Measurements from ENCODE around the gene RALA. TPM values are rescaled to one million over a fixed set of nuclear protein-coding genes. Genes with fewer than 3 reads are reported as not detected.

Gene RALA
- total and polyA plus RNA-seq, 4 donors: 5.7 to 18.8 (median 9.2) TPM

DNA sequence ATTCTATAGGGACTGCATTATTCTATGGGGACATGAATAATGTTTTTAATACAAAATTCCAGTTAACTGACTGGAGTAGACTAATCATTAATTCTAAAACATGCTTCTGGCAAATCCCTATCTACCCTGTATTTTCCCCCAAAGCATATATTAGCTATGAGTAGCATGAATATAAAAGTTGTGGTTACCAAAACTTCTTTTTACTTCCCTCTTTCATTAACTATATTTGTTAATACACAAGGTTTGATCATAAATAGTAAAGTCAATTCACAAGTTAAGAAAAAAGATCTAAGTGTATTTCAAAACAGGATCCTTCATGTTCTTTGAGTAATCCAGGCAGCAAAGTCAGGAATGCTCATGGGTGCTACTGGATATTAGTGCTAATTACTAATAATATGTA lies 2.9 kb upstream of the RALA start:
- TF ChIP-seq HNF4G (IDR thresholded peaks at IDR 0.05): no peak
- TF ChIP-seq, protein P1, sequence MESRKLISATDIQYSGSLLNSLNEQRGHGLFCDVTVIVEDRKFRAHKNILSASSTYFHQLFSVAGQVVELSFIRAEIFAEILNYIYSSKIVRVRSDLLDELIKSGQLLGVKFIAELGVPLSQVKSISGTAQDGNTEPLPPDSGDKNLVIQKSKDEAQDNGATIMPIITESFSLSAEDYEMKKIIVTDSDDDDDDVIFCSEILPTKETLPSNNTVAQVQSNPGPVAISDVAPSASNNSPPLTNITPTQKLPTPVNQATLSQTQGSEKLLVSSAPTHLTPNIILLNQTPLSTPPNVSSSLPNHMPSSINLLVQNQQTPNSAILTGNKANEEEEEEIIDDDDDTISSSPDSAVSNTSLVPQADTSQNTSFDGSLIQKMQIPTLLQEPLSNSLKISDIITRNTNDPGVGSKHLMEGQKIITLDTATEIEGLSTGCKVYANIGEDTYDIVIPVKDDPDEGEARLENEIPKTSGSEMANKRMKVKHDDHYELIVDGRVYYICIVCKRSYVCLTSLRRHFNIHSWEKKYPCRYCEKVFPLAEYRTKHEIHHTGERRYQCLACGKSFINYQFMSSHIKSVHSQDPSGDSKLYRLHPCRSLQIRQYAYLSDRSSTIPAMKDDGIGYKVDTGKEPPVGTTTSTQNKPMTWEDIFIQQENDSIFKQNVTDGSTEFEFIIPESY (IDR thresholded peaks at IDR 0.05): no peak
- no peak for TF ChIP-seq RXRA (IDR thresholded peaks at IDR 0.05)
- no peak for TF ChIP-seq YY1 (IDR thresholded peaks at IDR 0.05)
- TF ChIP-seq FOXA2 (IDR thresholded peaks at IDR 0.05): no peak
- no peak for TF ChIP-seq SP1 (IDR thresholded peaks at IDR 0.05)
- TF ChIP-seq, protein P2, sequence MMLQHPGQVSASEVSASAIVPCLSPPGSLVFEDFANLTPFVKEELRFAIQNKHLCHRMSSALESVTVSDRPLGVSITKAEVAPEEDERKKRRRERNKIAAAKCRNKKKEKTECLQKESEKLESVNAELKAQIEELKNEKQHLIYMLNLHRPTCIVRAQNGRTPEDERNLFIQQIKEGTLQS (IDR thresholded peaks at IDR 0.05): no peak
- TF ChIP-seq NR2F2 (IDR thresholded peaks at IDR 0.05): no peak
- no peak for TF ChIP-seq GABPA (IDR thresholded peaks at IDR 0.05 in 1 of 2, conservative IDR thresholded peaks at IDR 0.05 in 1 of 2)
- TF ChIP-seq TAF1 (conservative IDR thresholded peaks at IDR 0.05): no peak
- TF ChIP-seq FOXA1 (IDR thresholded peaks at IDR 0.05): no peak
- TF ChIP-seq RAD21 (IDR thresholded peaks at IDR 0.05): no peak
- TF ChIP-seq, protein P3, sequence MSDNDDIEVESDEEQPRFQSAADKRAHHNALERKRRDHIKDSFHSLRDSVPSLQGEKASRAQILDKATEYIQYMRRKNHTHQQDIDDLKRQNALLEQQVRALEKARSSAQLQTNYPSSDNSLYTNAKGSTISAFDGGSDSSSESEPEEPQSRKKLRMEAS (IDR thresholded peaks at IDR 0.05): no peak
- no peak for TF ChIP-seq JUND (IDR thresholded peaks at IDR 0.05)
- TF ChIP-seq, protein P4, sequence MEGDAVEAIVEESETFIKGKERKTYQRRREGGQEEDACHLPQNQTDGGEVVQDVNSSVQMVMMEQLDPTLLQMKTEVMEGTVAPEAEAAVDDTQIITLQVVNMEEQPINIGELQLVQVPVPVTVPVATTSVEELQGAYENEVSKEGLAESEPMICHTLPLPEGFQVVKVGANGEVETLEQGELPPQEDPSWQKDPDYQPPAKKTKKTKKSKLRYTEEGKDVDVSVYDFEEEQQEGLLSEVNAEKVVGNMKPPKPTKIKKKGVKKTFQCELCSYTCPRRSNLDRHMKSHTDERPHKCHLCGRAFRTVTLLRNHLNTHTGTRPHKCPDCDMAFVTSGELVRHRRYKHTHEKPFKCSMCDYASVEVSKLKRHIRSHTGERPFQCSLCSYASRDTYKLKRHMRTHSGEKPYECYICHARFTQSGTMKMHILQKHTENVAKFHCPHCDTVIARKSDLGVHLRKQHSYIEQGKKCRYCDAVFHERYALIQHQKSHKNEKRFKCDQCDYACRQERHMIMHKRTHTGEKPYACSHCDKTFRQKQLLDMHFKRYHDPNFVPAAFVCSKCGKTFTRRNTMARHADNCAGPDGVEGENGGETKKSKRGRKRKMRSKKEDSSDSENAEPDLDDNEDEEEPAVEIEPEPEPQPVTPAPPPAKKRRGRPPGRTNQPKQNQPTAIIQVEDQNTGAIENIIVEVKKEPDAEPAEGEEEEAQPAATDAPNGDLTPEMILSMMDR (IDR thresholded peaks at IDR 0.05; ENCODE audit: low read depth, low read length, missing input control): no peak
- Histone ChIP-seq H3K27me3 (ENCODE audit: control insufficient read depth in 4 of 4, insufficient read depth in 4 of 4, low read length in 3 of 4) (no peaks in the 10 kb centered on the region), H3K4me3 (ENCODE audit: low read depth in 1 of 3, low read length in 3 of 3) (no peak overlapping the region), H3K4me1 (ENCODE audit: control insufficient read depth in 4 of 4, insufficient read depth in 4 of 4, low read length in 3 of 4) (peaks cover 5 to 23% (median 14%) of the 10 kb centered on the region in 4 donors), H3K9ac (ENCODE audit: low read depth in 1 of 2, low read length in 2 of 2) (no peak overlapping the region), H3K36me3 (ENCODE audit: control insufficient read depth in 4 of 4, insufficient read depth in 3 of 4, low read depth in 1 of 4, low read length in 3 of 4) (no peaks in the 10 kb centered on the region), H3K9me3 (ENCODE audit: control insufficient read depth in 4 of 4, low read length in 3 of 4) (no peaks in the 10 kb centered on the region), H3K27ac (ENCODE audit: low read depth in 1 of 2, low read length in 2 of 2) (no peak overlapping the region)
- DNase-seq (ENCODE audit: low spot score): no peak

DNA sequence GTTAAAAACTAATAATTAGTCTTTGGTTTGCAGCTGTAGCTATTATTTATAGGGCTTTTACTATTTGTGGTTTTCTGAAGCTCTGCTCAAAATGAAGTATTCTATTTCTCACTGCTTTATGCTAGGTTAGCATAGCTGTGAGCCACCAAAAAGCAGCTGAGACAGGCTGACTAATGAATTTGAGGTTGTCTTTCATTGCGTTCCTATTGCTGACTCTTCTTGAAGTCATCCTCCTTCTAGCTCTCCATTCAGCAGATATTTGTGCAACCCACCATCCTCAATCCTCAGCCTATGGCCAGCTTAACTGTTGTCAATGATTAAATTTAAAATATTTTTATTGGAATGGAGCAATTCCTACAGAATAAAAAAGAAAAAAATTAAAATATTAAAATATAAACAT lies 2.1 kb upstream of the RALA start:
- 84% methylated on average over 1 of the region's 1 CpG for WGBS
- Histone ChIP-seq H3K27ac (ENCODE audit: low read depth in 1 of 2, low read length in 2 of 2) (no peak overlapping the region), H3K27me3 (ENCODE audit: control insufficient read depth in 4 of 4, insufficient read depth in 4 of 4, low read length in 3 of 4) (no peaks in the 10 kb centered on the region), H3K9me3 (ENCODE audit: control insufficient read depth in 4 of 4, low read length in 3 of 4) (no peaks in the 10 kb centered on the region), H3K36me3 (ENCODE audit: control insufficient read depth in 4 of 4, insufficient read depth in 3 of 4, low read depth in 1 of 4, low read length in 3 of 4) (no peaks in the 10 kb centered on the region), H3K4me1 (ENCODE audit: control insufficient read depth in 4 of 4, insufficient read depth in 4 of 4, low read length in 3 of 4) (peaks cover 5 to 23% (median 14%) of the 10 kb centered on the region in 4 donors), H3K4me3 (ENCODE audit: low read depth in 1 of 3, low read length in 3 of 3) (no peak overlapping the region), H3K9ac (ENCODE audit: low read depth in 1 of 2, low read length in 2 of 2) (no peak overlapping the region)
- DNase-seq (ENCODE audit: low spot score): no peak
- no peak for TF ChIP-seq TAF1 (conservative IDR thresholded peaks at IDR 0.05)
- TF ChIP-seq HNF4A (conservative IDR thresholded peaks at IDR 0.05): no peak
- TF ChIP-seq GABPA (IDR thresholded peaks at IDR 0.05 in 1 of 2, conservative IDR thresholded peaks at IDR 0.05 in 1 of 2): no peak
- TF ChIP-seq EGR1 (IDR thresholded peaks at IDR 0.05; ENCODE audit: low read depth in 2 of 2): no peak

Measured in liver (tissue), 9 donors.